PC-9 (cell line): ENCODE data around the gene KCNJ16. TPM values are rescaled to one million over a fixed set of nuclear protein-coding genes. Genes with fewer than 3 reads are reported as not detected.

Experiments
- BruUV-seq: library from RNA; stranded (reverse); fragments of 400-500 nt; replicated peaks from 2 replicates; lab custom pipeline; 2021; lab: Mats Ljungman, UMichigan
- CTCF ChIA-PET: fragments of 300-600 bp; sonication (Branson Sonifier 250); formaldehyde crosslinking; loops from one replicate; lab custom pipeline; 2022; ENCODE audit warnings: antibody characterized with exemption; lab: Charles Lee
- POLR2A ChIA-PET: fragments of 300-600 bp; sonication (Branson Sonifier 250); formaldehyde crosslinking; loops from one replicate; lab custom pipeline; 2022; ENCODE audit warnings: antibody characterized with exemption; ENCODE audit not compliant: unreplicated experiment; lab: Charles Lee
- DNase-seq, 2 experiments: peaks; one replicate each; pipeline versions ENCODE4 v3.0.0 to v3.0.0-alpha.2; 2015 to 2022; ENCODE audit warnings: mixed read lengths in 1 of 2
- H2AFZ ChIP-seq: fragments of 200-600 bp; sonication (generic); 2 replicates; pipeline ENCODE4 v1.8.1; 2017; ENCODE audit warnings: antibody characterized with exemption
- H3F3A ChIP-seq: fragments of 200-600 bp; sonication (generic); 2 replicates; pipeline ENCODE4 v1.8.1; 2017; ENCODE audit warnings: antibody characterized with exemption, mild to moderate bottlenecking, low read depth; ENCODE audit not compliant: insufficient read depth
- H3K27ac ChIP-seq: fragments of 200-600 bp; sonication (generic); 2 replicates; pipeline ENCODE4 v1.6.1; 2016; ENCODE audit warnings: mixed run types
- H3K27me3 ChIP-seq: fragments of 200-600 bp; sonication (generic); 2 replicates; pipeline ENCODE4 v1.6.1; 2016; ENCODE audit warnings: low read depth, mixed run types; ENCODE audit not compliant: insufficient read depth
- H3K36me3 ChIP-seq: fragments of 200-600 bp; sonication (generic); 2 replicates; pipeline ENCODE4 v1.6.1; 2016; ENCODE audit warnings: low read depth, mixed run types
- H3K4me1 ChIP-seq: fragments of 200-600 bp; sonication (generic); replicated peaks from 2 replicates; pipeline ENCODE4 v1.6.1; 2016; ENCODE audit warnings: mixed run types; ENCODE audit not compliant: insufficient read depth
- H3K4me2 ChIP-seq: fragments of 200-600 bp; sonication (generic); 2 replicates; pipeline ENCODE4 v1.6.1; 2017; ENCODE audit warnings: mixed run types
- H3K4me3 ChIP-seq: fragments of 200-600 bp; sonication (generic); 2 replicates; pipeline ENCODE4 v1.6.1; 2016; ENCODE audit warnings: mixed run types
- H3K79me2 ChIP-seq: fragments of 200-600 bp; sonication (generic); 2 replicates; pipeline ENCODE4 v1.6.1; 2017; ENCODE audit warnings: low read depth, mixed run types
- H3K9me2 ChIP-seq: fragments of 200-600 bp; sonication (generic); 2 replicates; pipeline ENCODE4 v1.8.1; 2017; ENCODE audit warnings: mild to moderate bottlenecking; ENCODE audit not compliant: insufficient read depth
- H3K9me3 ChIP-seq: fragments of 200-600 bp; sonication (generic); 2 replicates; pipeline ENCODE4 v1.8.1; 2016; ENCODE audit warnings: low read depth; ENCODE audit not compliant: insufficient read depth
- H4K20me1 ChIP-seq: fragments of 200-600 bp; sonication (generic); 2 replicates; pipeline ENCODE4 v1.8.1; 2017; ENCODE audit not compliant: insufficient read depth
- EZH2 ChIP-seq: fragments of 200-600 bp; sonication (generic); IDR thresholded peaks from 2 replicates; pipeline ENCODE4 v1.8.0; 2017; ENCODE audit warnings: antibody characterized with exemption, low read depth
- intact Hi-C: fragments of 100-400 bp; cut with micrococcal nuclease; formaldehyde crosslinking; loops from one replicate; pipeline ENCODE4 v1.10.0; 2022; ENCODE audit not compliant: unreplicated experiment
- total RNA-seq: library from RNA; stranded (reverse); gene quantifications from 2 replicates; pipeline ENCODE4 v1.2.3, GENCODE V29; 2021
- TF ChIP-seq, protein P1 (sequence below): fragments of 200-600 bp; sonication (generic); conservative IDR thresholded peaks from 2 replicates; pipeline ENCODE4 v1.6.1; 2017; ENCODE audit warnings: mixed run types, antibody characterized with exemption, mild to moderate bottlenecking, moderate library complexity

The KCNJ16 gene
- total RNA-seq, 1 experiment from 2014 or later, result not detected

DNA sequence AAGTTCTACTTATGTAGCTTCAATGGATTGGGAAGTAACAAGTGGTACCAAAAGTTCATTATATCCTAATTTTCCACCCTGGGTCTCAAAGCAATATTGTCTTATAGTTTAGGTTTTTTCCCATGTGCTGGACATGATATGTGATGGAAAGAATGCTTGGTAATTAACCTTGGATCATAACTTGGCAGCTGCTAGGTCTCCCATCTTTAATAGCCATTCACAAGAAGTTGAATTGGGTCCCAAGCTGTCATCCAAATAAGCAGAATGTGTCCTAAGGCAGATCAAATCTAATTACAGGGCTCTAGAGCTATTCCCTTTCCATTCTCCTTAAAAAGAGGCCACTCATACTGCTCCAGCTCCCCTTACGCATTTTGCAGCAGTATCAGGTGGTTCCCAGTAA is 44.7 kb upstream of the KCNJ16 start:
- ChIA-PET CTCF (no interaction called here), POLR2A (interaction anchor here (0.5 kb wide), 1 partner anchor 615 kb away, joined by 4 read pairs; no protein-coding TSS in a partner anchor)
- no peaks in the 10 kb centered on the region for H3K79me2 ChIP-seq
- DNase-seq, result no peak
- no peak overlapping the region for H3K27ac ChIP-seq
- no peaks in the 10 kb centered on the region for H3K9me2 ChIP-seq
- TF ChIP-seq EZH2, result no peak
- TF ChIP-seq, protein P1, sequence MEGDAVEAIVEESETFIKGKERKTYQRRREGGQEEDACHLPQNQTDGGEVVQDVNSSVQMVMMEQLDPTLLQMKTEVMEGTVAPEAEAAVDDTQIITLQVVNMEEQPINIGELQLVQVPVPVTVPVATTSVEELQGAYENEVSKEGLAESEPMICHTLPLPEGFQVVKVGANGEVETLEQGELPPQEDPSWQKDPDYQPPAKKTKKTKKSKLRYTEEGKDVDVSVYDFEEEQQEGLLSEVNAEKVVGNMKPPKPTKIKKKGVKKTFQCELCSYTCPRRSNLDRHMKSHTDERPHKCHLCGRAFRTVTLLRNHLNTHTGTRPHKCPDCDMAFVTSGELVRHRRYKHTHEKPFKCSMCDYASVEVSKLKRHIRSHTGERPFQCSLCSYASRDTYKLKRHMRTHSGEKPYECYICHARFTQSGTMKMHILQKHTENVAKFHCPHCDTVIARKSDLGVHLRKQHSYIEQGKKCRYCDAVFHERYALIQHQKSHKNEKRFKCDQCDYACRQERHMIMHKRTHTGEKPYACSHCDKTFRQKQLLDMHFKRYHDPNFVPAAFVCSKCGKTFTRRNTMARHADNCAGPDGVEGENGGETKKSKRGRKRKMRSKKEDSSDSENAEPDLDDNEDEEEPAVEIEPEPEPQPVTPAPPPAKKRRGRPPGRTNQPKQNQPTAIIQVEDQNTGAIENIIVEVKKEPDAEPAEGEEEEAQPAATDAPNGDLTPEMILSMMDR, result no peak
- no TSS peak for BruUV-seq
- H3K9me3 ChIP-seq, result no peaks in the 10 kb centered on the region
- H3K36me3 ChIP-seq, result no peaks in the 10 kb centered on the region
- no peaks in the 10 kb centered on the region for H3K4me1 ChIP-seq
- no peaks in the 10 kb centered on the region for H3F3A ChIP-seq
- intact Hi-C loops, result no loop called here
- no peak overlapping the region for H3K4me2 ChIP-seq
- H2AFZ ChIP-seq, result no peak overlapping the region
- H4K20me1 ChIP-seq, result no peaks in the 10 kb centered on the region
- no peaks in the 10 kb centered on the region for H3K27me3 ChIP-seq
- H3K4me3 ChIP-seq, result no peak overlapping the region

DNA sequence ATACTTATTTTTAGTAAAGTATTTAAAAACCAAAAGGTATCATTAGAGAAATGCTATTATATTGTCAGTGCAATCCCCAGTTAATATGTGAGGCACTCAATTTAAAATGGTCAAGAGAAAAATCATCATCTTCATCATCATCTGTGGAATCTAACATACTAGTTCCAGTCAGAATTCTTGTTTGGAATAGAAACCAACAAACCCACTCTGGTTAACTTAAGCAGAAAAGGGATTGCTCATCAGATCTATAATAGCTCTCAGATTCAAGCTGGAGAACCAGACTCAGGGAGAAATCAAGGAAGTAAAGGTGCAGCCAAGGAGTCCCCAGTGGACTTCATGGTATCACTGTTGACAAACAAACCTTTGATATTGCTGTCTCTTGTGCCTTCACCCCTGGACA is 43.7 kb upstream of the KCNJ16 start:
- BruUV-seq, result no TSS peak
- Histone ChIP-seq H3K9me3 (no peaks in the 10 kb centered on the region), H3K79me2 (no peaks in the 10 kb centered on the region), H3F3A (no peaks in the 10 kb centered on the region), H3K9me2 (no peaks in the 10 kb centered on the region), H4K20me1 (no peaks in the 10 kb centered on the region), H2AFZ (no peak overlapping the region), H3K4me2 (no peak overlapping the region), H3K36me3 (no peaks in the 10 kb centered on the region), H3K27ac (no peak overlapping the region), H3K4me3 (no peak overlapping the region), H3K27me3 (no peaks in the 10 kb centered on the region), H3K4me1 (no peaks in the 10 kb centered on the region)
- intact Hi-C loops, result no loop called here
- no peak for DNase-seq
- ChIA-PET POLR2A (no interaction called here), CTCF (no interaction called here)
- TF ChIP-seq EZH2, result no peak
- TF ChIP-seq, protein P1, result no peak

DNA sequence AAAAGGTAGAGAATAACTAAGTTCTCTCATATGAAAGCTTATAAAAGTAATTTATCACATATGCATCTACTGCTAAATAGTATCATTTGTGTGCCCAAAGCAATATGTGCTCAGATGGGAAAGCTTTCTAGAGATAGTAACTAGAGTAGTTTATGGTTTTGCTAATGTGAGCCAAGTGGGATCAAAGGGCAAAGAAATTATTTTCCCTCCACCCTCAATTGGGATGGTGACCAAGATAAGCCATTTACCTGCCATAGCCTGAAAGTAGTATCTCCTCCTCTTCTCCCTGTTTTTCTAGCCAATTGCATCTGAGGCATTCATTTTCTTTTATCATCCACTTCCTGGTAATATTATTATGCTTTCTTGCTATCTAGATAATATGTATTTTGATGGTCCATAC is 41.9 kb upstream of the KCNJ16 start:
- Histone ChIP-seq H3K9me2 (no peaks in the 10 kb centered on the region), H4K20me1 (no peaks in the 10 kb centered on the region), H2AFZ (no peak overlapping the region), H3F3A (no peaks in the 10 kb centered on the region), H3K4me1 (no peaks in the 10 kb centered on the region), H3K79me2 (no peaks in the 10 kb centered on the region), H3K4me2 (no peak overlapping the region), H3K36me3 (no peaks in the 10 kb centered on the region), H3K27ac (no peak overlapping the region), H3K27me3 (no peaks in the 10 kb centered on the region), H3K9me3 (no peaks in the 10 kb centered on the region), H3K4me3 (no peak overlapping the region)
- no peak for TF ChIP-seq EZH2
- TF ChIP-seq, protein P1, result no peak
- no peak for DNase-seq
- intact Hi-C loops, result no loop called here
- ChIA-PET CTCF (no interaction called here), POLR2A (no interaction called here)
- BruUV-seq, result no TSS peak
